CD4-positive, alpha-beta T cell (primary cell): Measurements from ENCODE around the gene DUOXA2. TPM values are rescaled to one million over a fixed set of nuclear protein-coding genes. Genes with fewer than 3 reads are reported as not detected.

Source experiments
- ATAC-seq: fragments of 200-7000 bp; cut with Tn5 transposase; one replicate; pipeline ENCODE4 v1.10.0; 2022; ENCODE audit warnings: mild to moderate bottlenecking; ENCODE audit not compliant: poor library complexity
- CTCF ChIA-PET: fragments of 350-600 bp; sonication (Branson Sonifier 250); formaldehyde crosslinking; loops from one replicate; lab custom pipeline; 2021; ENCODE audit warnings: antibody characterized with exemption, inconsistent platforms; lab: Charles Lee
- POLR2A ChIA-PET: fragments of 350-600 bp; sonication (Branson Sonifier 250); formaldehyde crosslinking; loops from one replicate; lab custom pipeline; 2021; ENCODE audit warnings: antibody characterized with exemption, inconsistent platforms; lab: Charles Lee
- DNase-seq, 14 experiments: peaks; one replicate each; pipeline ENCODE4 v3.0.0-alpha.2; 2013 to 2020; ENCODE audit warnings: mixed read lengths in 2 of 14
- H3K27ac ChIP-seq, 2 donors: one replicate each; pipeline versions ENCODE4 v1.5.1 to v1.7.0; 2013; ENCODE audit warnings: low read length in 2 of 2, low read depth in 1 of 2, mild to moderate bottlenecking in 1 of 2
- H3K27me3 ChIP-seq, 2 experiments: 1 replicate in 1 of 2; 2 replicates in 1 of 2; pipeline versions ENCODE4 v1.6.1 to v1.7.0; 2013; ENCODE audit warnings: low read length in 2 of 2, control low read depth in 1 of 2, mild to moderate bottlenecking in 1 of 2, moderate library complexity in 1 of 2; ENCODE audit not compliant: insufficient read depth in 2 of 2, control insufficient read depth in 1 of 2
- H3K36me3 ChIP-seq: one replicate; pipeline ENCODE4 v1.6.1; 2013; ENCODE audit warnings: low read length, control low read depth; ENCODE audit not compliant: insufficient read depth
- H3K4me1 ChIP-seq: one replicate; pipeline ENCODE4 v1.6.1; 2013; ENCODE audit warnings: low read length, control low read depth; ENCODE audit not compliant: insufficient read depth
- H3K4me3 ChIP-seq: one replicate; pipeline ENCODE4 v1.5.1; 2013; ENCODE audit warnings: mild to moderate bottlenecking, low read length, moderate library complexity
- H3K9me3 ChIP-seq, 2 experiments: 1 replicate in 1 of 2; 2 replicates in 1 of 2; pipeline versions ENCODE4 v1.6.1 to v1.7.0; 2013; ENCODE audit warnings: low read length in 2 of 2, mild to moderate bottlenecking in 2 of 2, control low read depth in 1 of 2, moderate library complexity in 1 of 2; ENCODE audit not compliant: control insufficient read depth in 1 of 2, insufficient read depth in 1 of 2
- H3K27ac Mint-ChIP-seq: one replicate; pipeline ENCODE4 v1.8.0; 2020; ENCODE audit warnings: mixed read lengths
- H3K27me3 Mint-ChIP-seq: one replicate; pipeline ENCODE4 v1.8.0; 2021; ENCODE audit warnings: mixed read lengths
- H3K36me3 Mint-ChIP-seq: one replicate; pipeline ENCODE4 v1.8.0; 2021; ENCODE audit warnings: low read depth, mixed read lengths
- H3K4me1 Mint-ChIP-seq: one replicate; pipeline ENCODE4 v1.8.0; 2021; ENCODE audit warnings: low read depth, mixed read lengths
- H3K4me3 Mint-ChIP-seq: one replicate; pipeline ENCODE4 v1.8.0; 2020; ENCODE audit warnings: mild to moderate bottlenecking, mixed read lengths
- H3K9me3 Mint-ChIP-seq: one replicate; pipeline ENCODE4 v1.8.0; 2020; ENCODE audit warnings: mixed read lengths
- intact Hi-C, 2 experiments: fragments of 100-400 bp; cut with DNase I in 1 of 2; cut with micrococcal nuclease in 1 of 2; formaldehyde crosslinking; loops; one replicate each; pipeline versions ENCODE4 v1.15.1 to v1.9.0; 2023 to 2025; cut with DNase I, micrococcal nuclease
- total RNA-seq, 174 experiments: library from RNA in 2 of 174; stranded (reverse) in 2 of 174; gene quantifications; one replicate each; pipeline ENCODE4 v1.2.3 and lab custom pipeline; 2021 to 2026
- TF ChIP-seq, protein P1 (sequence below): fragments of 200-600 bp; IDR thresholded peaks from one replicate; pipeline ENCODE4 v1.8.0; 2022; ENCODE audit warnings: antibody characterized with exemption, mild to moderate bottlenecking

The DUOXA2 gene
- total RNA-seq, 2 experiments from 2014 or later: not detected

DNA sequence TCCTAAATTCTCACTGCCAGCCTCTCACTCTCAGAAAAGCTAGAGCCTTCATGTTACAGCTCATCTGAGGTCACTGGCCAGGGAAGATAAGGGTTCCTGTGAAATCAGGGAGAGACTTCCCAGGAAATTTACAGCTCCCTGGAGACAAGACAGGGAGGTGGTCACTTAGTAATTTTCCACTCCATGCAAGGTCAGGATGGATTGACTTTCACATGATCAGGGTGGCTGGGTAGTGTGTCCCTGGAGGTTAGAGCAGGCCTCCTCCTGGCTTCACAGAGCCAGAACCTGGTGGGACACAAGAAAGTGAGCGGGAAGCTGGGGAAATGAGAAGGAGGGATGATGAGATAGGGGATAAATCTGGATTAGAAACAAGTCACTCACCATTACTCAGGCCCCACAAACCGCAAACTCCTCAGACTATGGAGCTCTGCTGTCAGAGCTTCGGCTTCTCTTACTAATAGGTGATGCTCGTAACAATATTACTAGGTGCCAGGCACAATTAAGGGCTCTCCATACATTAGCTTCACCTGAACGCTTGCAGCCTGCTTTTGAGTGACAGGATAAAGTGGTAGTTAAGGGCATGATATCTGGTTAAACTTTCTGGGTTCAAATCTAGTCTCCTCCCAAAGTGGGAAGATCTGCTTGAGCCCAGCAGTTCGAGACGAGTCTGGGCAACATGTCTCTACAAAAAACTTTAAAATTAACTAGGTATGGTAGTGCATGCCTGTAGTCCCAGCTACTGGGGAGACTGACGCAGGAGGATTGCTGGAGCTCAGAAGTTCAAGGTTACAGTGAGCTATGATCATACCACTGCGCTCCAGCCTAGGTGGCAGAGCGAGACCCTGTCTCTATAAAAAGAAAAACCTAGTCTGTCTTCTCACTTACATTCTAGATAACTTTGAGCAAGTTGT lies 25.1 kb upstream of the DUOXA2 start:
- TF ChIP-seq, protein P1, sequence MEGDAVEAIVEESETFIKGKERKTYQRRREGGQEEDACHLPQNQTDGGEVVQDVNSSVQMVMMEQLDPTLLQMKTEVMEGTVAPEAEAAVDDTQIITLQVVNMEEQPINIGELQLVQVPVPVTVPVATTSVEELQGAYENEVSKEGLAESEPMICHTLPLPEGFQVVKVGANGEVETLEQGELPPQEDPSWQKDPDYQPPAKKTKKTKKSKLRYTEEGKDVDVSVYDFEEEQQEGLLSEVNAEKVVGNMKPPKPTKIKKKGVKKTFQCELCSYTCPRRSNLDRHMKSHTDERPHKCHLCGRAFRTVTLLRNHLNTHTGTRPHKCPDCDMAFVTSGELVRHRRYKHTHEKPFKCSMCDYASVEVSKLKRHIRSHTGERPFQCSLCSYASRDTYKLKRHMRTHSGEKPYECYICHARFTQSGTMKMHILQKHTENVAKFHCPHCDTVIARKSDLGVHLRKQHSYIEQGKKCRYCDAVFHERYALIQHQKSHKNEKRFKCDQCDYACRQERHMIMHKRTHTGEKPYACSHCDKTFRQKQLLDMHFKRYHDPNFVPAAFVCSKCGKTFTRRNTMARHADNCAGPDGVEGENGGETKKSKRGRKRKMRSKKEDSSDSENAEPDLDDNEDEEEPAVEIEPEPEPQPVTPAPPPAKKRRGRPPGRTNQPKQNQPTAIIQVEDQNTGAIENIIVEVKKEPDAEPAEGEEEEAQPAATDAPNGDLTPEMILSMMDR: no peak
- H3K27ac Mint-ChIP-seq: no peak overlapping the region

DNA sequence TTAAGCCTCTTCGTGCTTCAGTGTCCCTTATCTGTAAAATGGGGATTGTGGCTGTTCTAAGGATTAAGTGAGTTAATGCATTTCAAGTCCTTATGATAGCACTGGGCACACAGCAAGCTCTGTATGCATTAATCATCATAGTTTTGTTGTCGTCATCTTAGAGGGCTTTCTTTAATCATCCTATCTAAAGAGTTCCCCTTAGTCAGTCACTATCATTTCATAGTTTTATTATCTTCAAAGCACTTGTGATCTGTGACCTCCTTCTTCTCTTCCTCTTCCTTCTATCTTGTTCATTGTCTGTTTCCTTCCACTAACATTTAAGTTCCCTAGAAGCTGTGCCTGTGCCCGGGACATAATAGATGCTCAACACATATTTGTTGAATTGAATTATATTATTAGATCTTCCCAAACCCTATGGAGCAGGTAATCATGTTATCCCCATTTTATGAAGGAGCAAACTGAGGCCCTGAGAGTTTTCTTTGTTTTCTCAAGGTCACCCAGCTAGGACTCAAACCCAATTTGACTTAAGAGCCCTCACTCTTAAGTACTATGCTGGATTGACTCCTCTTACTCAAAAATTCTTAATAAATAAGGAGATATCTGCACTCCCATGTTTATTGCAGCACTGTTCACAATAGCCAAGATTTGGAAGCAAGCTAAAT lies 24.3 kb upstream of the DUOXA2 start:
- intact Hi-C loops: no loop called here
- H3K27me3 Mint-ChIP-seq: peaks cover 42% of the 10 kb centered on the region

More for the DNA sequence above, 25.1 kb upstream of the DUOXA2 start:
- intact Hi-C loops: no loop called here
- no peak for ATAC-seq
- DNase-seq: no peak
- Histone ChIP-seq H3K4me3 (no peak overlapping the region), H3K4me1 (no peaks in the 10 kb centered on the region), H3K36me3 (no peaks in the 10 kb centered on the region), H3K27ac (no peak overlapping the region), H3K27me3 (peaks cover 0 to 22% of the 10 kb centered on the region in 2 experiments), H3K9me3 (no peaks in the 10 kb centered on the region)
- H3K4me3 Mint-ChIP-seq: no peak overlapping the region
- no peaks in the 10 kb centered on the region for H3K9me3 Mint-ChIP-seq
- POLR2A ChIA-PET: no interaction called here
- H3K27me3 Mint-ChIP-seq: peaks cover 50% of the 10 kb centered on the region
- H3K4me1 Mint-ChIP-seq: no peaks in the 10 kb centered on the region
- CTCF ChIA-PET: no interaction called here
- no peaks in the 10 kb centered on the region for H3K36me3 Mint-ChIP-seq

DNA sequence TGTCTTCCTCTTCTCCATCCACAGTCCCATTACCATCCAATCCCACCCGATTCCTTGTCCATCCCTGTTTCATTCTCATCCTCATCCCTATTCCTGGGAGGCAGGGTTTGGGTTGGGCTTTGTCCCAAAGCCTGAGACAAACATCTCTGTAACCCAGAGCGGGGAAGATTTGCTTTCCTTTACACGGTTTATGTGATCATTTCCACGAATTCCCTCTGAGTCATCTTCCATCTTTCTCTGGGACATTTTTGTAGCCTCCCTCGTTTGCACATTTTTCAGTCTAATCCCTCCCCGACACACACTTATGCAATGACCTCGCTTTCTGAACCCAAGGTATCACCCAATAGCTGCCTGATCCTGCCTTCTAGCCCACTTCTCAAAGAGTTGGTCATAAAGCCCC lies 23.0 kb upstream of the DUOXA2 start:
- Mint-ChIP-seq H3K4me3 (no peak overlapping the region), H3K27me3 (peaks cover 34% of the 10 kb centered on the region), H3K4me1 (no peaks in the 10 kb centered on the region), H3K9me3 (no peaks in the 10 kb centered on the region), H3K27ac (no peak overlapping the region), H3K36me3 (no peaks in the 10 kb centered on the region)
- H3K4me3 ChIP-seq: no peak overlapping the region
- no peaks in the 10 kb centered on the region for H3K4me1 ChIP-seq
- intact Hi-C loops: no loop called here
- no peak overlapping the region for H3K27ac ChIP-seq
- no peaks in the 10 kb centered on the region for H3K9me3 ChIP-seq
- CTCF ChIA-PET: interaction anchor here (2.4 kb wide), 1 partner anchor 27 kb away, joined by 5 read pairs; no protein-coding TSS in a partner anchor
- no peaks in the 10 kb centered on the region for H3K36me3 ChIP-seq
- ATAC-seq: no peak
- TF ChIP-seq, protein P1: no peak
- POLR2A ChIA-PET: no interaction called here
- DNase-seq: no peak
- peaks cover 0 to 17% of the 10 kb centered on the region in 2 experiments for H3K27me3 ChIP-seq

More for the DNA sequence above, 24.3 kb upstream of the DUOXA2 start:
- ChIA-PET POLR2A (no interaction called here), CTCF (interaction anchor here (1.0 kb wide), 1 partner anchor 28 kb away, joined by 4 read pairs; no protein-coding TSS in a partner anchor)
- TF ChIP-seq, protein P1: no peak
- ATAC-seq: no peak
- no peak overlapping the region for H3K4me3 Mint-ChIP-seq
- H3K36me3 Mint-ChIP-seq: no peaks in the 10 kb centered on the region
- H3K4me1 Mint-ChIP-seq: no peaks in the 10 kb centered on the region
- no peaks in the 10 kb centered on the region for H3K9me3 Mint-ChIP-seq
- no peak overlapping the region for H3K27ac ChIP-seq
- H3K27me3 ChIP-seq: peaks cover 0 to 18% of the 10 kb centered on the region in 2 experiments
- no peak for DNase-seq
- no peak overlapping the region for H3K4me3 ChIP-seq
- H3K36me3 ChIP-seq: no peaks in the 10 kb centered on the region
- no peaks in the 10 kb centered on the region for H3K9me3 ChIP-seq
- no peaks in the 10 kb centered on the region for H3K4me1 ChIP-seq
- no peak overlapping the region for H3K27ac Mint-ChIP-seq
